Type B pancreatic cell (in vitro differentiated cells): ENCODE results near the gene C1QC. TPM values are rescaled to one million over a fixed set of nuclear protein-coding genes. Genes with fewer than 3 reads are reported as not detected.

ENCODE experiments used
- DNase-seq: peaks from one replicate; pipeline ENCODE4 v3.0.0; 2021; ENCODE audit warnings: mixed read lengths; ENCODE audit not compliant: unreplicated experiment; ENCODE audit errors: extremely low spot score
- H3K27ac Mint-ChIP-seq: 2 replicates; pipeline ENCODE4 v1.8.0; 2021; ENCODE audit warnings: mild to moderate bottlenecking, mixed read lengths
- H3K27me3 Mint-ChIP-seq: 2 replicates; pipeline ENCODE4 v1.8.0; 2021; ENCODE audit warnings: mixed read lengths
- H3K36me3 Mint-ChIP-seq: 2 replicates; pipeline ENCODE4 v1.8.0; 2021; ENCODE audit warnings: mixed read lengths
- H3K4me1 Mint-ChIP-seq: one replicate; pipeline ENCODE4 v1.8.0; 2021; ENCODE audit warnings: mixed read lengths; ENCODE audit not compliant: unreplicated experiment
- H3K4me3 Mint-ChIP-seq: 2 replicates; pipeline ENCODE4 v1.8.0; 2021; ENCODE audit warnings: mild to moderate bottlenecking, mixed read lengths
- H3K9me3 Mint-ChIP-seq: 2 replicates; pipeline ENCODE4 v1.8.0; 2021; ENCODE audit warnings: mixed read lengths
- long read RNA-seq: library from polyadenylated mRNA; unstranded; transcript quantifications from one replicate; pipeline ENCODE4 v2.0.0, GENCODE V29; 2020
- total RNA-seq: library from RNA; stranded (reverse); gene quantifications from 2 replicates; pipeline ENCODE4 v1.2.1, GENCODE V29; 2021; ENCODE audit warnings: low replicate concordance
- TF ChIP-seq, protein P1 (sequence below): fragments of 200-600 bp; sonication (generic); conservative IDR thresholded peaks from 2 replicates; pipeline ENCODE4 v1.5.0; 2021; ENCODE audit warnings: antibody characterized with exemption, mild to moderate bottlenecking

C1QC gene
- not detected in 2 replicates for total RNA-seq
- long read RNA-seq, result 0 reads

DNA sequence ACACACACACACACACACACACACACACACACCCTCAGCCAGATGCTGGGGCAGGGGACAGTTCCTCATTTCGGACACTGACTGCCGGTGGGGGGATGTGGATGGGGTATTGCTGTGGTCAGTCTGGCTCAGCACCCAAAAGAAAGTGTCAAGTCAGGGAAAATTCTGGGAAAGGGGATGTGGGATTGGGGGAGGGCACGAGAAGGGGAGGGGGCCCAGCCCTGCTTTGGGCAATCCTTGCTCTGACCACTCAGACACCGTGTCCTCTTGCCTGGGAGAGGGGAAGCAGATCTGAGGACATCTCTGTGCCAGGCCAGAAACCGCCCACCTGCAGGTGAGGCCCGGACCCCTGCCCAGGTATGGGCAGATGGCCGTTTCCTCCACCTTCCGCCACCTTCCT, at the start of gene C1QC:
C1QC (plus strand) TSS at position 253 of the 400 bp plus-strand sequence. CDS start 391 bp downstream, outside the sequence.
- no peak within 1 kb of the TSS for H3K4me3 Mint-ChIP-seq
- H3K9me3 Mint-ChIP-seq, result no peaks in the 10 kb centered on the region
- H3K27ac Mint-ChIP-seq, result no peak within 1 kb of the TSS
- DNase-seq, result no peak
- TF ChIP-seq, protein P1, sequence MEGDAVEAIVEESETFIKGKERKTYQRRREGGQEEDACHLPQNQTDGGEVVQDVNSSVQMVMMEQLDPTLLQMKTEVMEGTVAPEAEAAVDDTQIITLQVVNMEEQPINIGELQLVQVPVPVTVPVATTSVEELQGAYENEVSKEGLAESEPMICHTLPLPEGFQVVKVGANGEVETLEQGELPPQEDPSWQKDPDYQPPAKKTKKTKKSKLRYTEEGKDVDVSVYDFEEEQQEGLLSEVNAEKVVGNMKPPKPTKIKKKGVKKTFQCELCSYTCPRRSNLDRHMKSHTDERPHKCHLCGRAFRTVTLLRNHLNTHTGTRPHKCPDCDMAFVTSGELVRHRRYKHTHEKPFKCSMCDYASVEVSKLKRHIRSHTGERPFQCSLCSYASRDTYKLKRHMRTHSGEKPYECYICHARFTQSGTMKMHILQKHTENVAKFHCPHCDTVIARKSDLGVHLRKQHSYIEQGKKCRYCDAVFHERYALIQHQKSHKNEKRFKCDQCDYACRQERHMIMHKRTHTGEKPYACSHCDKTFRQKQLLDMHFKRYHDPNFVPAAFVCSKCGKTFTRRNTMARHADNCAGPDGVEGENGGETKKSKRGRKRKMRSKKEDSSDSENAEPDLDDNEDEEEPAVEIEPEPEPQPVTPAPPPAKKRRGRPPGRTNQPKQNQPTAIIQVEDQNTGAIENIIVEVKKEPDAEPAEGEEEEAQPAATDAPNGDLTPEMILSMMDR, result no peak
- peaks cover 22% of the 10 kb centered on the region for H3K27me3 Mint-ChIP-seq
- H3K4me1 Mint-ChIP-seq, result no peaks in the 10 kb centered on the region
- H3K36me3 Mint-ChIP-seq, result no peaks in the 10 kb centered on the region

DNA sequence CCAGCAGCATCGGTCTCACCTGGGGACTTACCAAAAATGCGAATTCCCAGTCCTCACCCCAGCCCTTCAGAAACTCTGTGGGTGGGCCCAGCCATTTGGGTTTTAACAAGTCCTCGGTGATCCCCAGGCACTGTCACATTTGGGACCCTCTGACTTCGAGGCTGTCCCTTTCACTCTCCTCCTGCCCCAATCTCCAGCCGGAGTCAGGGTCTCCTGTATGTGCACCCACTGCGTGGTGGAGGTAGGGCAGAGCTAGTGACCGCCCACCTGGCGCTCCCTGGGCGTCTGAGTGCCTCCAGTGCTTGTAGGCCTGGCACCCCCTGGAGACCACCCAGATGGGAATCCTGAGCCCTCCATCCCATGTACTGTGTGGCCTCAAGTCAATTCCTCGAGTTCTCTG, 49.0 kb upstream of the C1QC start:
- H3K27ac Mint-ChIP-seq, result no peak overlapping the region
- H3K9me3 Mint-ChIP-seq, result no peaks in the 10 kb centered on the region
- no peak overlapping the region for H3K4me3 Mint-ChIP-seq
- DNase-seq, result no peak
- H3K4me1 Mint-ChIP-seq, result no peaks in the 10 kb centered on the region
- H3K27me3 Mint-ChIP-seq, result peaks cover 51% of the 10 kb centered on the region
- TF ChIP-seq, protein P1, result no peak
- no peaks in the 10 kb centered on the region for H3K36me3 Mint-ChIP-seq

DNA sequence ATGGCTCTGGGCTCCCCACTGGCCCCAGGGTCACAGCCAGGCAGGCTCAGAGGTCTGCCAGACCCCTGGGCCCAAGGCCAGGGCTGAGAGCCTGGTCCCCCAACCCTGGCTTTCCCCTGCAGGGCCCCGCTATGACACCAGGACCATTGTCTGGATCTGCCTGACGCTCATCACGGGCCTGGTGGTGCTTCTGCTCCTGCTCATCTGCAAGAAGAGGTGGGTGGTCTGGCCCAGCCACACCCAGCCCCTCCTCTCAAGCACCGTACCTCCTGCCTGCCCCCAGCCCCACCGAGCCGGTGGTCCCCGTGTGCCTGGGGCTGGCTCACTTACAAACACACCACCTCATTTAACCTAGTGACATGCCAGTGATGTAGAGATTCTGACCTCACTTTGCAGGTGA, 48.3 kb upstream of the C1QC start:
- Mint-ChIP-seq H3K36me3 (no peaks in the 10 kb centered on the region), H3K27ac (no peak overlapping the region), H3K9me3 (no peaks in the 10 kb centered on the region), H3K4me3 (no peak overlapping the region), H3K27me3 (peaks cover 46% of the 10 kb centered on the region), H3K4me1 (no peaks in the 10 kb centered on the region)
- DNase-seq, result no peak
- TF ChIP-seq, protein P1, result no peak

- no peaks in the 10 kb centered on the region for H3K4me1 Mint-ChIP-seq
- TF ChIP-seq, protein P1, result no peak
- H3K4me3 Mint-ChIP-seq, result no peak overlapping the region
- no peaks in the 10 kb centered on the region for H3K36me3 Mint-ChIP-seq
- no peak for DNase-seq
- H3K27me3 Mint-ChIP-seq, result peaks cover 31% of the 10 kb centered on the region
- no peaks in the 10 kb centered on the region for H3K9me3 Mint-ChIP-seq
- H3K27ac Mint-ChIP-seq, result no peak overlapping the region
These were observed 46.0 kb upstream of the C1QC start for GRCh38 chr1:22597301-22597965.

DNA sequence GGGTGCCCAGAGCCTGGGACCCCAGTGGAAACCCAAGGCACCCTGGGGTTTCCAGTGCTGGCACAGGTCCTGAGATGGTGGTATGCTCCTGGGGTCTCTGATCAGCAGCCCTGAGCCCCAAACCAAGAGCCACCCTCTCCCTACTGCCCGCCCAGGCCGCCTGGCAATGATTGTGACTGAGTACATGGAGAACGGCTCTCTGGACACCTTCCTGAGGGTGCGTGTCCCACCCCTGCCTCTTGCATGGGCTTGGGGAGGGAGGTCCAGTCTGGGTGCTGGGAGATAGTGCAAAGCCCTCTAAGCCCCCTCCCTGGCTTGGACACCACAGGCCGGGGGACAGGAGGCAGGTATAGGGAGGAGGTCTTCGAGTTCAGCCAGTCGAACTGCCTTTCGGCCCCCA, 45.4 kb upstream of the C1QC start:
- H3K27ac Mint-ChIP-seq, result no peak overlapping the region
- TF ChIP-seq, protein P1, result no peak
- no peaks in the 10 kb centered on the region for H3K9me3 Mint-ChIP-seq
- no peaks in the 10 kb centered on the region for H3K4me1 Mint-ChIP-seq
- no peaks in the 10 kb centered on the region for H3K36me3 Mint-ChIP-seq
- peaks cover 31% of the 10 kb centered on the region for H3K27me3 Mint-ChIP-seq
- no peak overlapping the region for H3K4me3 Mint-ChIP-seq
- no peak for DNase-seq

DNA sequence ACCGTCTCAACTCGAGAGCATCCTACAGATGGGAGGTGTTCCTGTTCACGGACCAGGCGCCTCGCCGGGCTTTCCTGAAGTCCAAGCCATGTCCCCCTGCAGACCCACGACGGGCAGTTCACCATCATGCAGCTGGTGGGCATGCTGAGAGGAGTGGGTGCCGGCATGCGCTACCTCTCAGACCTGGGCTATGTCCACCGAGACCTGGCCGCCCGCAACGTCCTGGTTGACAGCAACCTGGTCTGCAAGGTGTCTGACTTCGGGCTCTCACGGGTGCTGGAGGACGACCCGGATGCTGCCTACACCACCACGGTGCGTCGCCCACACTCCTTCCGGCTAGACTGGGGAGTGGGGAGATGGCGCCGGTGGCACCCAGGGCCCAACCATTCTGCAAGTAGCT, 44.7 kb upstream of the C1QC start:
- no peaks in the 10 kb centered on the region for H3K9me3 Mint-ChIP-seq
- H3K27ac Mint-ChIP-seq, result no peak overlapping the region
- no peaks in the 10 kb centered on the region for H3K36me3 Mint-ChIP-seq
- peaks cover 33% of the 10 kb centered on the region for H3K27me3 Mint-ChIP-seq
- H3K4me3 Mint-ChIP-seq, result no peak overlapping the region
- no peaks in the 10 kb centered on the region for H3K4me1 Mint-ChIP-seq
- DNase-seq, result no peak
- TF ChIP-seq, protein P1, result no peak
